Heart right ventricle (tissue), 16 donors: ENCODE data around the gene SLC49A3. TPM values are rescaled to one million over a fixed set of nuclear protein-coding genes. Genes with fewer than 3 reads are reported as not detected.
A peak's percentile ranks its signal among the peaks of the same experiment; 100 is the strongest.

Experiments
- ATAC-seq, 8 donors: fragments of 200-7000 bp; cut with Tn5 transposase; one replicate each; pipeline ENCODE4 v1.9.1; 2020; ENCODE audit warnings: mild to moderate bottlenecking in 8 of 8, moderate library complexity in 8 of 8, moderate number of reproducible peaks in 1 of 8
- DNase-seq, 2 donors: peaks; one replicate each; pipeline ENCODE4 v3.0.0-alpha.2; 2020
- H3K27ac ChIP-seq, 10 donors: fragments of 200-600 bp; sonication (generic) in 2 of 10; one replicate each; pipeline versions ENCODE4 v1.5.0 to v1.8.0; 2020 to 2022; ENCODE audit warnings: mild to moderate bottlenecking in 3 of 10
- H3K27me3 ChIP-seq, 7 donors: fragments of 200-600 bp; one replicate each; pipeline ENCODE4 v1.8.0; 2021 to 2022; ENCODE audit warnings: mild to moderate bottlenecking in 2 of 7
- H3K36me3 ChIP-seq, 9 donors: fragments of 200-600 bp; sonication (generic) in 1 of 9; one replicate each; pipeline versions ENCODE4 v1.5.0 to v1.8.0; 2020 to 2022; ENCODE audit warnings: mild to moderate bottlenecking in 2 of 9
- H3K4me1 ChIP-seq, 9 donors: fragments of 200-600 bp; sonication (generic) in 1 of 9; one replicate each; pipeline versions ENCODE4 v1.5.0 to v1.8.0; 2020 to 2022; ENCODE audit warnings: mild to moderate bottlenecking in 4 of 9
- H3K4me3 ChIP-seq, 10 donors: fragments of 200-600 bp; sonication (generic) in 2 of 10; one replicate each; pipeline versions ENCODE4 v1.5.0 to v1.8.0; 2020 to 2022; ENCODE audit warnings: mild to moderate bottlenecking in 7 of 10, moderate library complexity in 2 of 10
- H3K9me3 ChIP-seq, 11 donors: fragments of 200-600 bp in 10 of 11; sonication (generic) in 2 of 11; one replicate each; pipeline versions ENCODE4 v1.5.0 to v1.8.0; 2013 to 2022; ENCODE audit warnings: mild to moderate bottlenecking in 2 of 11, control low read depth in 1 of 11, moderate library complexity in 1 of 11
- WGBS, 2 donors: extraction: QIAGEN DNeasy Blood & Tissue Kit; methylation state at CpG; one replicate each; pipeline ENCODE4 v1.1.7; 2013; ENCODE audit warnings: inconsistent platforms in 1 of 2; 5-methylcytosine and 5-hydroxymethylcytosine counted together
- intact Hi-C, 10 donors: fragments of 100-400 bp; cut with DNase I; formaldehyde crosslinking; loops; one replicate each; pipeline versions ENCODE4 v1.11.1 to v1.14.2; 2022
- polyA plus RNA-seq, 2 donors: library from polyadenylated mRNA; stranded (reverse); fragments of 200-250 nt; gene quantifications; one replicate each; pipeline ENCODE4 v1.2.3, GENCODE V29; 2013
- total RNA-seq, 10 donors: library from RNA; stranded (reverse); fragmentation: NEBNext Ultra II Directional in 3 of 10; extraction: Animal tissue kit (Norgen Biotek cat#: 25700) in 3 of 10; gene quantifications; one replicate each; pipeline versions ENCODE4 v1.2.1 to v1.2.4, GENCODE V29; 2021 to 2023
- TF ChIP-seq, protein P1 (sequence below), 9 donors: fragments of 200-600 bp; sonication (generic) in 2 of 9; IDR thresholded peaks; one replicate each; pipeline versions ENCODE4 v1.5.0 to v1.8.0; 2021 to 2022; ENCODE audit warnings: antibody characterized with exemption in 9 of 9, mild to moderate bottlenecking in 5 of 9, moderate library complexity in 1 of 9
- donor health status: Arrhythmogenic right ventricular cardiomyopathy.
- donor health status: ischemic (EF 13 %, LVEDD 7.1; RV severe dilation, severe dysfunction).
- donor health status: healthy with polysubstance abuse.
- donor health status: DM: no; HTN: yes; CAD: no.
- donor health status: DM: no; HTN: no; CAD: no.
- donor health status: ischemic (EF 25% LVEDD 6.9; RV normal size, moderate dysfunction).
- donor health status: ischemic (EF 25% LVEDD 5.7; RV mildly dilated, moderate dysfunction).
- donor health status: healthy.
- donor health status: DM: yes; HTN: yes; CAD: no.
- donor health status: Ischemic cardiomyopathy.
- donor health status: ischemic (EF 35%, LVEDD 5.7; RV mildly dilated, moderate dysfunction).
- donor health status: nonischemic (EF 11% LVEDD 7.7; RV severe dilation, severe dysfunction).
- donor health status: DM: yes; HTN: yes; CAD: no.
- donor health status: PGD.
- donor health status: ischemic (EF 29% LVEDD 5.4; RV normal size, mild dysfunction).
- donor health status: nonischemic (EF 23%, LVEDD 6.1; RV moderate dilation, normal function).

The SLC49A3 gene
- total and polyA plus RNA-seq, 12 donors, result 8.8 to 28.5 (median 12.3) TPM

DNA sequence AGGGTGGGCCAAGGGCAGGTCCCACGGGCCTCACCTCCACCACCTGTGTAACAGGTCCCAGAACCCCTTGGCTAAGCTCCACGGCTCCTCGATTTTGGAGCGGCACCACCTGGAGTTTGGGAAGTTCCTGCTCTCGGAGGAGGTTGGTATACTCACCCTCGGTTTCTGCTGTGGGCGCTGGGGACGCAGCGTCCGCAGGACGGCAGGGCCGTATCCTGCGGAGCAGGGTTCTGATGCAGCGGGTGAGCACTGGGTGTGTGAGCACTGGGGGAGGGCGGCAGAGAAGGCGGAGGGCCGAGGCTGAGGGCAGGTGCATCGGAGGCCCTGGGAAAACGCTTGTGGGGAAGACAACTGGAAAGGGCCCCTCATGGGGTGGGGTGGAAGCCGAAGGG lies 25.9 kb downstream of the SLC49A3 start:
- Histone ChIP-seq H3K27ac (peak overlapping the region in 2 of 10 donors; percentile 67 to 83), H3K36me3 (no peaks in the 10 kb centered on the region), H3K9me3 (no peaks in the 10 kb centered on the region), H3K4me1 (peaks cover 0 to 19% (median 8%) of the 10 kb centered on the region in 9 donors), H3K27me3 (peaks cover 0 to 17% (median 2%) of the 10 kb centered on the region in 7 donors), H3K4me3 (peak overlapping the region; percentile 49 to 79 (median 70))
- intact Hi-C loops, result no loop called here
- ATAC-seq, result peak in 2 of 8 donors; percentile 3 to 4
- TF ChIP-seq, protein P1, sequence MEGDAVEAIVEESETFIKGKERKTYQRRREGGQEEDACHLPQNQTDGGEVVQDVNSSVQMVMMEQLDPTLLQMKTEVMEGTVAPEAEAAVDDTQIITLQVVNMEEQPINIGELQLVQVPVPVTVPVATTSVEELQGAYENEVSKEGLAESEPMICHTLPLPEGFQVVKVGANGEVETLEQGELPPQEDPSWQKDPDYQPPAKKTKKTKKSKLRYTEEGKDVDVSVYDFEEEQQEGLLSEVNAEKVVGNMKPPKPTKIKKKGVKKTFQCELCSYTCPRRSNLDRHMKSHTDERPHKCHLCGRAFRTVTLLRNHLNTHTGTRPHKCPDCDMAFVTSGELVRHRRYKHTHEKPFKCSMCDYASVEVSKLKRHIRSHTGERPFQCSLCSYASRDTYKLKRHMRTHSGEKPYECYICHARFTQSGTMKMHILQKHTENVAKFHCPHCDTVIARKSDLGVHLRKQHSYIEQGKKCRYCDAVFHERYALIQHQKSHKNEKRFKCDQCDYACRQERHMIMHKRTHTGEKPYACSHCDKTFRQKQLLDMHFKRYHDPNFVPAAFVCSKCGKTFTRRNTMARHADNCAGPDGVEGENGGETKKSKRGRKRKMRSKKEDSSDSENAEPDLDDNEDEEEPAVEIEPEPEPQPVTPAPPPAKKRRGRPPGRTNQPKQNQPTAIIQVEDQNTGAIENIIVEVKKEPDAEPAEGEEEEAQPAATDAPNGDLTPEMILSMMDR (IDR thresholded peaks at IDR 0.05), result no peak
- WGBS, 2 donors, result 44 to 54% methylated on average over 20 of the region's 20 CpGs
- no peak for DNase-seq

DNA sequence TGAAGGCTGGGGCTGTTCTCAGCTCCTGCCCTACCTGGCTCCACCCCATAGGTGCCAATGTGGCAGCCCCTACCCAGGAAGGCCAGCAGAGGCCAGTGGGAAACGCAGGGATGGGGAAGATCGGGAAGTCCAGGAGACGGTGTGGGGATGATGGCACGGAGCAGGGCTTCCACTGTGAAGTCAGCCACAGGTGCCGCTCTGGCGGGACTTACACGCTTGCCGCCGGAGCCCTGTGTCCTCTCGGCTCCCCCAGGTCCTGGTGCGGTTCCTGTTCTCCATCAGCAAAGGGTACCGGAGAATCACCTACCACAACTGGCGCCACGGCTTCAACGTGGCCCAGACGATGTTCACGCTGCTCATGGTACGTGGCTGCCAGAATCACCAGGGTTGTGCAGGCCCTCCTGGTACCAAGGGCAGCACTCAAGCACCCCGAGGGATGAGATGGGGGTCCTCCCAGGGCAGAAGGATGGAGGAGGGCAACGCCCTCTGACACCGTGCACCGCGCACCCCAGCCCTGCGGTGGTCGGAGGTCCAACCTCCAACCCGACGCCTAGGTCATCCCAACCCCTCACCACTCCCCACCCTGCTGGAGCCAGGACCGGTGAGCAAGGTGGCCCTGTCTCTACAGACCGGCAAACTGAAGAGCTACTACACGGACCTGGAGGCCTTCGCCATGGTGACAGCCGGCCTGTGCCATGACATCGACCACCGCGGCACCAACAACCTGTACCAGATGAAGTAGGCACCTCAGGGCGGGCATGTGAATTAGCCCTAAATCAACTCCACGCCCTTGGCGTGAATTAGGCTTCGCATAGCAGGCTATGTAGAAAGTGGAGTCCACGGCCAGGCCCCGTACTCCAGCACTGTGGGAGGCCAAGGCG lies 26.8 kb downstream of the SLC49A3 start:
- ATAC-seq (no peak), DNase-seq (no peak)
- H3K9me3 ChIP-seq, result no peaks in the 10 kb centered on the region
- no peaks in the 10 kb centered on the region for H3K36me3 ChIP-seq
- peaks cover 0 to 17% (median 2%) of the 10 kb centered on the region in 7 donors for H3K27me3 ChIP-seq
- H3K4me3 ChIP-seq, result no peak overlapping the region
- H3K27ac ChIP-seq, result no peak overlapping the region
- WGBS, 2 donors, result 97% methylated on average over 42 of the region's 42 CpGs
- intact Hi-C loops, result no loop called here
- H3K4me1 ChIP-seq, result peaks cover 0 to 19% (median 8%) of the 10 kb centered on the region in 9 donors
- TF ChIP-seq, protein P1 (IDR thresholded peaks at IDR 0.05), result no peak

DNA sequence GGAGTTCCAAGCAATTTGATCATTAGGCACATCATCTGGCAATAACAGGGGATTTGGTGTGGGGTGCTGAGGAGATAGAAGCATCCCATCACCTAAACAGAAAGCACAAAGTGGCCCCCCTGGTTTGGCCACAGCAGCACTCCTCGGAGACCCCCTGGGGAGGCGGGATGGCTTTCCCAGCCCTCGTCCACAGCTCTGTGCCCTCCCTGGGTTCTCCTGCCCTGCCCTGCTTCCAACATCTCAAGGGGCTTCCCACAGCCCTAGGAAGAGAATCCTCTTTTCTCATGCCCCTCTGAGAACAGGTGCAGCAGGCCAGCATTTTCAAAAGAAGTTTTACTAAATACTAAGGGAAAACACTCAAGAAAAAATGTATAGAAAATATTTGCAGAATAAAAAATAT lies 27.7 kb downstream of the SLC49A3 start:
- WGBS, 2 donors, result 85 to 97% methylated on average over 3 of the region's 3 CpGs
- H3K9me3 ChIP-seq, result no peaks in the 10 kb centered on the region
- DNase-seq (no peak), ATAC-seq (no peak)
- H3K36me3 ChIP-seq, result no peaks in the 10 kb centered on the region
- H3K27ac ChIP-seq, result no peak overlapping the region
- TF ChIP-seq, protein P1 (IDR thresholded peaks at IDR 0.05), result no peak
- intact Hi-C loops, result no loop called here
- H3K4me1 ChIP-seq, result peaks cover 0 to 19% (median 8%) of the 10 kb centered on the region in 9 donors
- no peak overlapping the region for H3K4me3 ChIP-seq
- H3K27me3 ChIP-seq, result peaks cover 0 to 17% (median 2%) of the 10 kb centered on the region in 7 donors

DNA sequence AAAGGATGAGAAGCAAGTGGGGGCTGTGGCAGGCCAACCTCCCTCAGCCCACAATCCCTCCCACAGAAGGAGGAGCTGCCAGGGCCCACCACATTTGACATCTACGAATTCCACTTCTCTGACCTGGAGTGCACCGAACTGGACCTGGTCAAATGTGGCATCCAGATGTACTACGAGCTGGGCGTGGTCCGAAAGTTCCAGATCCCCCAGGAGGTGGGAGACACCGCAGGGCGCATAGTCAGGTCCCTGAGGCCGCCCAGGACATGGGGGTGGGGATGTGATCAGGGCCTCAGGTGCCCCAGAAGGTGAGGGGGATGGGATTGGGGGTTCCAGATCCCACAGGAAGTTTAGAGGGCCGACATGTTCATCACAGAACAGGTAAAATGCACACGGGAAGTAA lies 28.6 kb downstream of the SLC49A3 start:
- no peak overlapping the region for H3K27ac ChIP-seq
- H3K4me3 ChIP-seq, result no peak overlapping the region
- TF ChIP-seq, protein P1 (IDR thresholded peaks at IDR 0.05), result no peak
- H3K27me3 ChIP-seq, result peaks cover 0 to 17% (median 2%) of the 10 kb centered on the region in 7 donors
- 91 to 96% methylated on average over 10 of the region's 10 CpGs for WGBS, 2 donors
- H3K4me1 ChIP-seq, result peaks cover 0 to 19% (median 8%) of the 10 kb centered on the region in 9 donors
- H3K36me3 ChIP-seq, result no peaks in the 10 kb centered on the region
- no peaks in the 10 kb centered on the region for H3K9me3 ChIP-seq
- ATAC-seq (no peak), DNase-seq (no peak)
- intact Hi-C loops, result no loop called here
